ENCODE data around the gene MAD1L1. TPM values are rescaled to one million over a fixed set of nuclear protein-coding genes. Genes with fewer than 3 reads are reported as not detected.

The MAD1L1 gene
- total and polyA plus RNA-seq, 2 donors (not counting 3 experiments of a cell fraction or from before 2014, with no cell fraction given): 34.1 to 42.3 TPM

DNA sequence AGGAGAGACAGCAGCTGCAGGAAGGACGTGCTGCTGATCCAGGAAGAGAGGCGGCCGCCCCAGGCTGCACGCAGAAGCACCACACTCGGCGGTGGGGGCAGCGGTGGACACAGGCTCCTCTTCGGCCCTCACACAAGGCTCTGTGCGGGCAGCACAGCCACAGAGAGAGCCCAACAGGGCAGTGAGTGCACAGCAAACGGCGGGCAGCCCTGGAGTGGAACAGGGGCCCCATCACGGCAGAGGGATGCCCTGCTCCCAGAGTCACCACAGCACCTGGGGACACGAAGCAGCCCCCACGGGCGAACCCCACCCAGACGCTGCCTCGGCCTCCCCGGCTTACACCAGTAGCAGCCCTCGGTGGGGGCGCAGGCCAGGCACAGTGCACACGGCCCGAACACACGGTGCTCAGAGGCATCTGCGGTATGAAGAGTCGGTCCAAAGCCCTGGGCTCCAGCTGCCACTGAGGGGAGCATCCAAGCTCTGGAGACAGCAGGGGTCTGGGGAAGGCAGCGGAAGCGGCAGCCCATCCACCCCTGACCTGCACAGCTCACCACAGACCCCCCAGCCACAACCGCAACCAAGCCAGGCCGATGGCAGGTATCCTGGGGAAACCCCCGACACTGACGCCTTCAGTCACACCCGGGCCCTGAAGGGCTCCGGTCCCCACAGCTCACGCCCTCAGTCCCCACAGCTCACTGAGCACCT, 26.1 kb upstream of the MAD1L1 start:
- TF ChIP-seq MYC (IDR thresholded peaks at IDR 0.05; ENCODE audit: low read depth, low read length): no peak
- no peak for TF ChIP-seq EZH2 (IDR thresholded peaks at IDR 0.05; ENCODE audit: borderline replicate concordance, low read depth, low read length, severe bottlenecking)
- no peak for TF ChIP-seq JUN (IDR thresholded peaks at IDR 0.05; ENCODE audit: borderline replicate concordance, insufficient read depth, insufficient read length, low read depth)
- no peak for TF ChIP-seq POLR2A (IDR thresholded peaks at IDR 0.05; ENCODE audit: low read depth, low read length)
- no peak for TF ChIP-seq POLR2AphosphoS5 (IDR thresholded peaks at IDR 0.05; ENCODE audit: insufficient read depth, low read depth, low read length)
- TF ChIP-seq, protein P1, sequence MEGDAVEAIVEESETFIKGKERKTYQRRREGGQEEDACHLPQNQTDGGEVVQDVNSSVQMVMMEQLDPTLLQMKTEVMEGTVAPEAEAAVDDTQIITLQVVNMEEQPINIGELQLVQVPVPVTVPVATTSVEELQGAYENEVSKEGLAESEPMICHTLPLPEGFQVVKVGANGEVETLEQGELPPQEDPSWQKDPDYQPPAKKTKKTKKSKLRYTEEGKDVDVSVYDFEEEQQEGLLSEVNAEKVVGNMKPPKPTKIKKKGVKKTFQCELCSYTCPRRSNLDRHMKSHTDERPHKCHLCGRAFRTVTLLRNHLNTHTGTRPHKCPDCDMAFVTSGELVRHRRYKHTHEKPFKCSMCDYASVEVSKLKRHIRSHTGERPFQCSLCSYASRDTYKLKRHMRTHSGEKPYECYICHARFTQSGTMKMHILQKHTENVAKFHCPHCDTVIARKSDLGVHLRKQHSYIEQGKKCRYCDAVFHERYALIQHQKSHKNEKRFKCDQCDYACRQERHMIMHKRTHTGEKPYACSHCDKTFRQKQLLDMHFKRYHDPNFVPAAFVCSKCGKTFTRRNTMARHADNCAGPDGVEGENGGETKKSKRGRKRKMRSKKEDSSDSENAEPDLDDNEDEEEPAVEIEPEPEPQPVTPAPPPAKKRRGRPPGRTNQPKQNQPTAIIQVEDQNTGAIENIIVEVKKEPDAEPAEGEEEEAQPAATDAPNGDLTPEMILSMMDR (IDR thresholded peaks at IDR 0.05; ENCODE audit: extremely low read depth in 1 of 2, insufficient read depth in 1 of 2, low read depth in 1 of 2, low read length in 2 of 2): no peak
- no peak for TF ChIP-seq FOS (IDR thresholded peaks at IDR 0.05; ENCODE audit: borderline replicate concordance, insufficient read depth, low read length)
- TF ChIP-seq, protein P2, sequence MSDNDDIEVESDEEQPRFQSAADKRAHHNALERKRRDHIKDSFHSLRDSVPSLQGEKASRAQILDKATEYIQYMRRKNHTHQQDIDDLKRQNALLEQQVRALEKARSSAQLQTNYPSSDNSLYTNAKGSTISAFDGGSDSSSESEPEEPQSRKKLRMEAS (IDR thresholded peaks at IDR 0.05; ENCODE audit: insufficient read depth, insufficient read length): no peak
- intact Hi-C loops (cut with micrococcal nuclease): no loop called here

More for the DNA sequence above, 26.1 kb upstream of the MAD1L1 start:
- H3K4me3 ChIP-seq (replicated peaks in 1 of 3; ENCODE audit: insufficient read depth in 1 of 3, low read depth in 1 of 3, low read length in 3 of 3): no peak overlapping the region
- H3K27ac ChIP-seq (ENCODE audit: insufficient read depth, low read depth, low read length): no peak overlapping the region
- ChIA-PET CTCF (interaction anchor here (0.9 to 1.7 kb wide), 3 partner anchors 10 to 17 kb away, joined by 4 to 5 read pairs (median 5); partner anchors contain the start of genes MRM2 and NUDT1), POLR2A (no interaction called here)
- DNase-seq (ENCODE audit: low read depth, low spot score) (no peak), FAIRE-seq (no peak)
- no peaks in the 10 kb centered on the region for H3K27me3 ChIP-seq (ENCODE audit: control insufficient read depth in 2 of 2, insufficient read depth in 2 of 2, low read length in 2 of 2)
- H3K9me3 ChIP-seq (replicated peaks; ENCODE audit: control insufficient read depth, insufficient read depth, low read length): no peaks in the 10 kb centered on the region
- H4K20me1 ChIP-seq (replicated peaks; ENCODE audit: control insufficient read depth, extremely low read depth, insufficient read depth, low read length): no peaks in the 10 kb centered on the region
- no peak overlapping the region for H3K4me2 ChIP-seq (ENCODE audit: insufficient read depth, low read length)
- peaks cover 0 to 11% of the 10 kb centered on the region in 2 experiments for H3K36me3 ChIP-seq (ENCODE audit: control insufficient read depth in 2 of 2, extremely low read depth in 1 of 2, insufficient read depth in 2 of 2, low read length in 2 of 2)
- no peak overlapping the region for H3K9ac ChIP-seq (replicated peaks; ENCODE audit: extremely low read depth, insufficient read depth, low read length)
- no peaks in the 10 kb centered on the region for H3K9me1 ChIP-seq (replicated peaks; ENCODE audit: control insufficient read depth, extremely low read depth, insufficient read depth, low read length)
- H2AFZ ChIP-seq (ENCODE audit: low read depth, low read length): no peak overlapping the region
- no peaks in the 10 kb centered on the region for H3K4me1 ChIP-seq (ENCODE audit: control insufficient read depth, extremely low read depth, insufficient read depth, low read length)
- BruUV-seq (replicated peaks): no TSS peak
- dilution Hi-C loops (cut with MboI; ENCODE audit: extremely low pct_ligation_motif_present, low sequenced_read_pairs): no loop called here
- H3K79me2 ChIP-seq (ENCODE audit: control insufficient read depth, insufficient read depth, low read length): no peaks in the 10 kb centered on the region
